Upper lobe of left lung (tissue), 6 donors: ENCODE measurements around the gene CANT1. TPM values are rescaled to one million over a fixed set of nuclear protein-coding genes. Genes with fewer than 3 reads are reported as not detected.

Experiments used
- ATAC-seq, 2 donors: fragments of 200-7000 bp; cut with Tn5 transposase; one replicate each; pipeline ENCODE4 v1.9.1; 2022; ENCODE audit warnings: mild to moderate bottlenecking in 2 of 2, moderate library complexity in 2 of 2; ENCODE audit not compliant: low FRiP score in 2 of 2
- DNase-seq, 2 donors: peaks; one replicate each; pipeline ENCODE4 v3.0.0-alpha.2; 2019 to 2020
- H3K27ac ChIP-seq, 4 donors: fragments of 200-600 bp; sonication (generic); one replicate each; pipeline ENCODE4 v1.5.1; 2016 to 2019
- H3K27me3 ChIP-seq, 4 donors: fragments of 200-600 bp; sonication (generic); one replicate each; pipeline ENCODE4 v1.5.1; 2017 to 2019
- H3K36me3 ChIP-seq, 4 donors: fragments of 200-600 bp; sonication (generic); one replicate each; pipeline ENCODE4 v1.5.1; 2016 to 2019
- H3K4me1 ChIP-seq, 4 donors: fragments of 200-600 bp; sonication (generic); one replicate each; pipeline ENCODE4 v1.5.1; 2018 to 2019
- H3K4me3 ChIP-seq, 4 donors: fragments of 200-600 bp; sonication (generic); one replicate each; pipeline ENCODE4 v1.5.1; 2017 to 2019; ENCODE audit warnings: mild to moderate bottlenecking in 2 of 4, moderate library complexity in 1 of 4
- H3K9me3 ChIP-seq, 4 donors: fragments of 200-600 bp; sonication (generic); one replicate each; pipeline ENCODE4 v1.5.1; 2018 to 2019
- CTCF ChIP-seq, 6 experiments: fragments of 450-650 bp in 4 of 6; fragments of 200-600 bp in 2 of 6; sonication (generic) in 2 of 6; IDR thresholded peaks; one replicate each; pipeline ENCODE4 v1.5.1; 2016 to 2019; ENCODE audit warnings: antibody characterized with exemption in 6 of 6
- EP300 ChIP-seq, 4 donors: sonication (generic); formaldehyde crosslinking; IDR thresholded peaks; one replicate each; pipeline ENCODE4 v1.5.1; 2017; ENCODE audit warnings: antibody characterized with exemption in 4 of 4, control low read depth in 2 of 4
- POLR2A ChIP-seq, 4 donors: fragments of 450-650 bp; IDR thresholded peaks; one replicate each; pipeline ENCODE4 v1.5.1; 2016 to 2017; ENCODE audit warnings: antibody characterized with exemption in 4 of 4, mild to moderate bottlenecking in 2 of 4
- POLR2AphosphoS5 ChIP-seq, 2 donors: sonication (generic); formaldehyde crosslinking; IDR thresholded peaks; one replicate each; pipeline ENCODE4 v1.5.1; 2017; ENCODE audit warnings: antibody characterized with exemption in 2 of 2
- WGBS, 2 donors: methylation state at CpG; one replicate each; pipeline ENCODE4 v1.1.5; 2017 to 2018; 5-methylcytosine and 5-hydroxymethylcytosine counted together
- total RNA-seq, 6 donors: library from RNA; depleted of rRNA in 4 of 6; stranded (reverse); fragments of >200 nt in 4 of 6; gene quantifications; one replicate each; pipeline versions ENCODE4 v1.1.0 to v1.2.1, GENCODE V29; 2016 to 2021
- donor health status: DM: no; HTN: no; CAD: no; lungs with moderate emphysema.
- donor health status: DM: no; HTN: yes; CAD: no; lungs with severe emphysema.

CANT1 gene
- total RNA-seq, 6 donors from 2014 or later = 19.5 to 77.8 (median 38.6) TPM

- Histone ChIP-seq H3K9me3 (no peaks in the 10 kb centered on the region), H3K27me3 (peaks cover 0 to 2% (median 0%) of the 10 kb centered on the region in 4 donors), H3K4me1 (peaks cover 39 to 46% (median 40%) of the 10 kb centered on the region in 4 donors), H3K36me3 (no peaks in the 10 kb centered on the region), H3K27ac (no peak overlapping the region), H3K4me3 (no peak overlapping the region)
- no peak for TF ChIP-seq POLR2A (IDR thresholded peaks at IDR 0.05)
- no peak for TF ChIP-seq CTCF (IDR thresholded peaks at IDR 0.05)
- TF ChIP-seq POLR2AphosphoS5 (IDR thresholded peaks at IDR 0.05) = no peak
- TF ChIP-seq EP300 (IDR thresholded peaks at IDR 0.05) = no peak
- ATAC-seq = no peak
- WGBS, 2 donors = 86 to 92% methylated on average over 8 to 16 of the region's 16 CpGs
- DNase-seq = no peak
Measured at GRCh38 chr17:79029327-79030009, 19.9 kb upstream of the CANT1 start.

- no peak overlapping the region for H3K4me3 ChIP-seq
- no peaks in the 10 kb centered on the region for H3K36me3 ChIP-seq
- H3K27me3 ChIP-seq = peaks cover 0 to 5% (median 0%) of the 10 kb centered on the region in 4 donors
- peak overlapping the region in 2 of 4 donors; percentile 60 to 68 for H3K27ac ChIP-seq
- ATAC-seq (no peak), DNase-seq (no peak)
- TF ChIP-seq POLR2A (IDR thresholded peaks at IDR 0.05) = no peak
- no peak for TF ChIP-seq CTCF (IDR thresholded peaks at IDR 0.05)
- no peak for TF ChIP-seq POLR2AphosphoS5 (IDR thresholded peaks at IDR 0.05)
- TF ChIP-seq EP300 (IDR thresholded peaks at IDR 0.05) = no peak
- WGBS, 2 donors = 76 to 85% methylated on average over 15 to 17 of the region's 17 CpGs
- no peaks in the 10 kb centered on the region for H3K9me3 ChIP-seq
- H3K4me1 ChIP-seq = peaks cover 44 to 48% (median 46%) of the 10 kb centered on the region in 4 donors
Measured at GRCh38 chr17:79028496-79029326, 19.1 kb upstream of the CANT1 start.

- Histone ChIP-seq H3K36me3 (no peaks in the 10 kb centered on the region), H3K27ac (peak overlapping the region; percentile 51 to 69 (median 64)), H3K9me3 (no peaks in the 10 kb centered on the region), H3K27me3 (peaks cover 0 to 5% (median 0%) of the 10 kb centered on the region in 4 donors), H3K4me3 (peak overlapping the region in 1 of 4 donors; percentile 78), H3K4me1 (peaks cover 50 to 55% (median 53%) of the 10 kb centered on the region in 4 donors)
- ATAC-seq = no peak
- TF ChIP-seq POLR2A (IDR thresholded peaks at IDR 0.05) (no peak), CTCF (IDR thresholded peaks at IDR 0.05) (no peak)
- peak; percentile 19 to 76 for DNase-seq
- 36 to 47% methylated on average over 13 to 15 of the region's 16 CpGs for WGBS, 2 donors
Measured at GRCh38 chr17:79027925-79028491, 18.4 kb upstream of the CANT1 start.

GRCh38 chr17:79027274-79027924 is 17.8 kb upstream of the CANT1 start:
- peak in 1 of 2 donors; percentile 22 for DNase-seq
- TF ChIP-seq EP300 (IDR thresholded peaks at IDR 0.05) = peak in 1 of 4 donors; percentile 11
- no peak for TF ChIP-seq POLR2A (IDR thresholded peaks at IDR 0.05)
- 50 to 51% methylated on average over 9 to 10 of the region's 10 CpGs for WGBS, 2 donors
- peaks cover 56 to 61% (median 59%) of the 10 kb centered on the region in 4 donors for H3K4me1 ChIP-seq
- no peaks in the 10 kb centered on the region for H3K9me3 ChIP-seq
- H3K4me3 ChIP-seq = peak overlapping the region in 2 of 4 donors; percentile 16 to 78
- no peak for ATAC-seq
- peak overlapping the region; percentile 51 to 69 (median 64) for H3K27ac ChIP-seq
- peaks cover 0 to 5% (median 0%) of the 10 kb centered on the region in 4 donors for H3K27me3 ChIP-seq
- H3K36me3 ChIP-seq = no peaks in the 10 kb centered on the region
